ENCODE results near the gene BPIFB1. TPM values are rescaled to one million over a fixed set of nuclear protein-coding genes. Genes with fewer than 3 reads are reported as not detected.

Gene BPIFB1
- total RNA-seq, 1 experiment from 2014 or later, result 0.10 TPM

DNA sequence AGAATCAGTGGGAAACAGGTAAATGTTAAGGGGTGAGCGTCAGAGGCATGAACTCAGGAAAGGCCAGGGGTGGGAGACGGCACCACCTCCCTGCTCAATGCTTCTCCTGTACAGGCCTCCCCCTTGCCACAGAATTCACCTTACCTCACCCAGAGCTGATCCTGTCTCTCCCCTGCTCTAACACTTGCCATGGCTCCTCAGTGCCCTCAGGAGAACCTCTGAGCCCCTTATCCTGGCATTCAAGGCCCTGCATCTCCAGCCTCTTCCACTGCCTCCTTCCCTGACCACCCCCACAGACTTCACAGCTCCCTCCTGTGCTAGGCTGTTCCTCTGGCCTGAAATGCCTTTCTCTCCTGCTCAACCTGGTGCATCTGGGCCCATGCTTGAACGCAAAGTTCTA lies 33.9 kb downstream of the BPIFB1 start:
- CTCF ChIA-PET, result no interaction called here
- no peak overlapping the region for H3K4me3 ChIP-seq (ENCODE audit: low read depth in 2 of 2, low read length in 2 of 2)
- in situ Hi-C loops (cut with HindIII; ENCODE audit: low pct_unique_long_range_greater_than_20kb, low sequenced_read_pairs), result no loop called here
- H3K9me3 ChIP-seq (ENCODE audit: control insufficient read depth, insufficient read depth, low read depth, low read length), result no peaks in the 10 kb centered on the region
- POLR2A ChIA-PET, result no interaction called here
- no peaks in the 10 kb centered on the region for H3K27me3 ChIP-seq (ENCODE audit: control insufficient read depth, insufficient read depth, low read length)
- TF ChIP-seq POLR2AphosphoS5 (IDR thresholded peaks at IDR 0.05; ENCODE audit: low read depth, low read length) (no peak), TCF7L2 (IDR thresholded peaks at IDR 0.05; ENCODE audit: low read depth, low read length) (no peak), SIN3A (IDR thresholded peaks at IDR 0.05; ENCODE audit: borderline replicate concordance, insufficient read depth, low read depth, low read length) (no peak)
- TF ChIP-seq, protein P1, sequence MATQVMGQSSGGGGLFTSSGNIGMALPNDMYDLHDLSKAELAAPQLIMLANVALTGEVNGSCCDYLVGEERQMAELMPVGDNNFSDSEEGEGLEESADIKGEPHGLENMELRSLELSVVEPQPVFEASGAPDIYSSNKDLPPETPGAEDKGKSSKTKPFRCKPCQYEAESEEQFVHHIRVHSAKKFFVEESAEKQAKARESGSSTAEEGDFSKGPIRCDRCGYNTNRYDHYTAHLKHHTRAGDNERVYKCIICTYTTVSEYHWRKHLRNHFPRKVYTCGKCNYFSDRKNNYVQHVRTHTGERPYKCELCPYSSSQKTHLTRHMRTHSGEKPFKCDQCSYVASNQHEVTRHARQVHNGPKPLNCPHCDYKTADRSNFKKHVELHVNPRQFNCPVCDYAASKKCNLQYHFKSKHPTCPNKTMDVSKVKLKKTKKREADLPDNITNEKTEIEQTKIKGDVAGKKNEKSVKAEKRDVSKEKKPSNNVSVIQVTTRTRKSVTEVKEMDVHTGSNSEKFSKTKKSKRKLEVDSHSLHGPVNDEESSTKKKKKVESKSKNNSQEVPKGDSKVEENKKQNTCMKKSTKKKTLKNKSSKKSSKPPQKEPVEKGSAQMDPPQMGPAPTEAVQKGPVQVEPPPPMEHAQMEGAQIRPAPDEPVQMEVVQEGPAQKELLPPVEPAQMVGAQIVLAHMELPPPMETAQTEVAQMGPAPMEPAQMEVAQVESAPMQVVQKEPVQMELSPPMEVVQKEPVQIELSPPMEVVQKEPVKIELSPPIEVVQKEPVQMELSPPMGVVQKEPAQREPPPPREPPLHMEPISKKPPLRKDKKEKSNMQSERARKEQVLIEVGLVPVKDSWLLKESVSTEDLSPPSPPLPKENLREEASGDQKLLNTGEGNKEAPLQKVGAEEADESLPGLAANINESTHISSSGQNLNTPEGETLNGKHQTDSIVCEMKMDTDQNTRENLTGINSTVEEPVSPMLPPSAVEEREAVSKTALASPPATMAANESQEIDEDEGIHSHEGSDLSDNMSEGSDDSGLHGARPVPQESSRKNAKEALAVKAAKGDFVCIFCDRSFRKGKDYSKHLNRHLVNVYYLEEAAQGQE (IDR thresholded peaks at IDR 0.05; ENCODE audit: insufficient read depth in 1 of 2, low read depth in 2 of 2, low read length in 1 of 2), result no peak
- TF ChIP-seq, protein P2, sequence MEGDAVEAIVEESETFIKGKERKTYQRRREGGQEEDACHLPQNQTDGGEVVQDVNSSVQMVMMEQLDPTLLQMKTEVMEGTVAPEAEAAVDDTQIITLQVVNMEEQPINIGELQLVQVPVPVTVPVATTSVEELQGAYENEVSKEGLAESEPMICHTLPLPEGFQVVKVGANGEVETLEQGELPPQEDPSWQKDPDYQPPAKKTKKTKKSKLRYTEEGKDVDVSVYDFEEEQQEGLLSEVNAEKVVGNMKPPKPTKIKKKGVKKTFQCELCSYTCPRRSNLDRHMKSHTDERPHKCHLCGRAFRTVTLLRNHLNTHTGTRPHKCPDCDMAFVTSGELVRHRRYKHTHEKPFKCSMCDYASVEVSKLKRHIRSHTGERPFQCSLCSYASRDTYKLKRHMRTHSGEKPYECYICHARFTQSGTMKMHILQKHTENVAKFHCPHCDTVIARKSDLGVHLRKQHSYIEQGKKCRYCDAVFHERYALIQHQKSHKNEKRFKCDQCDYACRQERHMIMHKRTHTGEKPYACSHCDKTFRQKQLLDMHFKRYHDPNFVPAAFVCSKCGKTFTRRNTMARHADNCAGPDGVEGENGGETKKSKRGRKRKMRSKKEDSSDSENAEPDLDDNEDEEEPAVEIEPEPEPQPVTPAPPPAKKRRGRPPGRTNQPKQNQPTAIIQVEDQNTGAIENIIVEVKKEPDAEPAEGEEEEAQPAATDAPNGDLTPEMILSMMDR (IDR thresholded peaks at IDR 0.05), result no peak
- H3K4me1 ChIP-seq (ENCODE audit: control insufficient read depth, insufficient read depth, low read length), result no peaks in the 10 kb centered on the region; the same call in 1 of the 2 replicates
- no TSS peak for BruUV-seq (replicated peaks)
- no peak for ATAC-seq
- intact Hi-C loops (cut with micrococcal nuclease; ENCODE audit: unreplicated experiment), result no loop called here
- DNase-seq (ENCODE audit: low read depth, low spot score), result no peak
- H3K36me3 ChIP-seq (ENCODE audit: control insufficient read depth, insufficient read depth, low read length), result no peaks in the 10 kb centered on the region
- no peak overlapping the region for H3K27ac ChIP-seq (ENCODE audit: low read length)

DNA sequence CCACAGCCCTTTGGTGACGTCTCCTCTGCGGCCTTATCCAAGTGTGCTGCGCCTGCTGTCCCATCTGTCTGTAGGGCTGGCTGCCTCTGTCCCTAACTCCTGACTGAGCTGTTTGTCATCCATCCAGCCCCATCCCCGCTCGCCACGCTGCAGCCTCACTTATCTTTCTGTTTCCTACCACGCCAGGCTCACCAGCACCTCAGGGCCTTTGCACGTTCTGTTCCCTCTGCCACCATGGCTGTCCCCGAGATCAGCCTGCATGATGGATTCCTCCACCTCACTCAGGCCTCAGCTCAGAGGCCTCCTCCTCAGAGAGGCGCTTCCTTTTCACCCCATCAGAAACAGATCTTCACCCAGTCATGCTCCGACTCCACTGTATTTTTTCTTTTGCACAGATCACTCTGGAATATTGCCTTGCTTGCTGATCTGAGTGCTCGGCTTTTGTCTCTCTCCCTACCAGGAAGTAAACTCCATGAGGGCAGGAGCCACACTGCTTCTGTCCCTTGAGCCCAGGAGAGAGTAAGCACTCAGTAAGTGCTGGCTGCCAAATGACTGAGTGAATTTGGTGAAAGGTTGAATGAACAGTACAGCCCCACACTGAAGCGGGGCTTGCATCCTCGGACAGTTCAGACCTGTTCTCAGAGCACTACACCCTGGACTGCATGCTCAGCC lies 34.5 kb downstream of the BPIFB1 start:
- TF ChIP-seq, protein P1 (IDR thresholded peaks at IDR 0.05; ENCODE audit: insufficient read depth in 1 of 2, low read depth in 2 of 2, low read length in 1 of 2), result no peak
- TF ChIP-seq, protein P2 (IDR thresholded peaks at IDR 0.05), result no peak
- TF ChIP-seq POLR2AphosphoS5 (IDR thresholded peaks at IDR 0.05; ENCODE audit: low read depth, low read length), result no peak
- TF ChIP-seq SIN3A (IDR thresholded peaks at IDR 0.05; ENCODE audit: borderline replicate concordance, insufficient read depth, low read depth, low read length), result no peak
- TF ChIP-seq TCF7L2 (IDR thresholded peaks at IDR 0.05; ENCODE audit: low read depth, low read length), result no peak
- DNase-seq (ENCODE audit: low read depth, low spot score), result no peak
- in situ Hi-C loops (cut with HindIII; ENCODE audit: low pct_unique_long_range_greater_than_20kb, low sequenced_read_pairs), result no loop called here
- no TSS peak for BruUV-seq (replicated peaks)
- Histone ChIP-seq H3K27me3 (ENCODE audit: control insufficient read depth, insufficient read depth, low read length) (no peaks in the 10 kb centered on the region), H3K9me3 (ENCODE audit: control insufficient read depth, insufficient read depth, low read depth, low read length) (no peaks in the 10 kb centered on the region), H3K4me1 (ENCODE audit: control insufficient read depth, insufficient read depth, low read length) (no peaks in the 10 kb centered on the region; the same call in 1 of the 2 replicates), H3K27ac (ENCODE audit: low read length) (no peak overlapping the region), H3K4me3 (ENCODE audit: low read depth in 2 of 2, low read length in 2 of 2) (no peak overlapping the region), H3K36me3 (ENCODE audit: control insufficient read depth, insufficient read depth, low read length) (no peaks in the 10 kb centered on the region)
- ATAC-seq, result no peak
- ChIA-PET CTCF (no interaction called here), POLR2A (no interaction called here)
- intact Hi-C loops (cut with micrococcal nuclease; ENCODE audit: unreplicated experiment), result no loop called here
